Endodermal cell (in vitro differentiated cells): ENCODE results near the gene ATXN3. TPM values are rescaled to one million over a fixed set of nuclear protein-coding genes. Genes with fewer than 3 reads are reported as not detected.

Source experiments
- DNase-seq: peaks from one replicate; pipeline ENCODE4 v3.0.0-alpha.2; 2017
- H3K27ac ChIP-seq: 2 replicates; pipeline ENCODE4 v1.5.1; 2013; ENCODE audit warnings: mild to moderate bottlenecking, low read depth, low read length, moderate library complexity
- H3K27me3 ChIP-seq: 2 replicates; pipeline ENCODE4 v1.6.1; 2013; ENCODE audit warnings: mild to moderate bottlenecking, low read length, moderate library complexity; ENCODE audit not compliant: insufficient read depth, control insufficient read depth, poor library complexity, severe bottlenecking
- H3K36me3 ChIP-seq: 2 replicates; pipeline ENCODE4 v1.7.0; 2013; ENCODE audit warnings: mild to moderate bottlenecking, low read length, moderate library complexity; ENCODE audit not compliant: control insufficient read depth, insufficient read depth
- H3K4me1 ChIP-seq: one replicate; pipeline ENCODE4 v1.7.0; 2013; ENCODE audit warnings: low read length; ENCODE audit not compliant: control insufficient read depth, insufficient read depth
- H3K4me3 ChIP-seq: 2 replicates; pipeline ENCODE4 v1.5.1; 2013; ENCODE audit warnings: mild to moderate bottlenecking, low read length, moderate library complexity
- H3K9ac ChIP-seq: 2 replicates; pipeline ENCODE4 v1.6.1; 2013; ENCODE audit warnings: mild to moderate bottlenecking, low read length, moderate library complexity; ENCODE audit not compliant: poor library complexity, severe bottlenecking; ENCODE audit errors: extremely low read depth
- H3K9me3 ChIP-seq: 2 replicates; pipeline ENCODE4 v1.6.1; 2013; ENCODE audit warnings: mild to moderate bottlenecking, low read length, moderate library complexity; ENCODE audit not compliant: control insufficient read depth
- H3K27ac Mint-ChIP-seq: 2 replicates; pipeline ENCODE4 v1.8.0; 2020; ENCODE audit warnings: mixed read lengths
- H3K27me3 Mint-ChIP-seq: 2 replicates; pipeline ENCODE4 v1.8.0; 2021; ENCODE audit warnings: mild to moderate bottlenecking, mixed read lengths; ENCODE audit not compliant: insufficient read depth
- H3K36me3 Mint-ChIP-seq: 2 replicates; pipeline ENCODE4 v1.8.0; 2020; ENCODE audit warnings: low read depth, mixed read lengths
- H3K4me1 Mint-ChIP-seq: 2 replicates; pipeline ENCODE4 v1.8.0; 2020; ENCODE audit warnings: mixed read lengths
- H3K4me3 Mint-ChIP-seq: 2 replicates; pipeline ENCODE4 v1.8.0; 2020; ENCODE audit warnings: mild to moderate bottlenecking, moderate library complexity, mixed read lengths
- H3K9me3 Mint-ChIP-seq: 2 replicates; pipeline ENCODE4 v1.8.0; 2020; ENCODE audit warnings: mild to moderate bottlenecking, mixed read lengths
- WGBS, 2 experiments: methylation state at CpG; one replicate each; pipeline versions ENCODE4 v1.1.5 to v1.1.7; 2013; ENCODE audit warnings: missing lambda C conversion rate in 2 of 2, mixed read lengths in 1 of 2; ENCODE audit not compliant: insufficient coverage in 1 of 2, insufficient read length in 1 of 2; 5-methylcytosine and 5-hydroxymethylcytosine counted together
- total RNA-seq, 2 donors: library from RNA; stranded (reverse); fragmentation: NEBNext Ultra II Directional in 1 of 2; extraction: Animal tissue kit (Norgen Biotek cat#: 25700) in 1 of 2; gene quantifications; 2 replicates in 1 of 2; 3 replicates in 1 of 2; pipeline ENCODE4 v1.2.1, GENCODE V29; 2021
- TF ChIP-seq, protein P1 (sequence below): fragments of 200-600 bp; sonication (generic); conservative IDR thresholded peaks from 2 replicates; pipeline ENCODE4 v1.5.0; 2021; ENCODE audit warnings: antibody characterized with exemption, mild to moderate bottlenecking

ATXN3 gene
- total RNA-seq, 2 donors from 2014 or later = 25.7 to 33.2 TPM

GRCh38 chr14:92039063-92039718 lies 67.2 kb downstream of the ATXN3 start:
- peak overlapping the region; percentile 98 for H3K27ac ChIP-seq
- Mint-ChIP-seq H3K4me1 (peaks cover 24% of the 10 kb centered on the region), H3K9me3 (peaks cover 4% of the 10 kb centered on the region), H3K27me3 (no peaks in the 10 kb centered on the region), H3K27ac (peak overlapping the region; percentile 100), H3K4me3 (peak overlapping the region; percentile 97), H3K36me3 (peaks cover 16% of the 10 kb centered on the region)
- WGBS, 2 experiments = 0% methylated on average over 6 to 21 of the region's 22 CpGs
- no peaks in the 10 kb centered on the region for H3K4me1 ChIP-seq
- H3K36me3 ChIP-seq = peaks cover 5% of the 10 kb centered on the region
- TF ChIP-seq, protein P1, sequence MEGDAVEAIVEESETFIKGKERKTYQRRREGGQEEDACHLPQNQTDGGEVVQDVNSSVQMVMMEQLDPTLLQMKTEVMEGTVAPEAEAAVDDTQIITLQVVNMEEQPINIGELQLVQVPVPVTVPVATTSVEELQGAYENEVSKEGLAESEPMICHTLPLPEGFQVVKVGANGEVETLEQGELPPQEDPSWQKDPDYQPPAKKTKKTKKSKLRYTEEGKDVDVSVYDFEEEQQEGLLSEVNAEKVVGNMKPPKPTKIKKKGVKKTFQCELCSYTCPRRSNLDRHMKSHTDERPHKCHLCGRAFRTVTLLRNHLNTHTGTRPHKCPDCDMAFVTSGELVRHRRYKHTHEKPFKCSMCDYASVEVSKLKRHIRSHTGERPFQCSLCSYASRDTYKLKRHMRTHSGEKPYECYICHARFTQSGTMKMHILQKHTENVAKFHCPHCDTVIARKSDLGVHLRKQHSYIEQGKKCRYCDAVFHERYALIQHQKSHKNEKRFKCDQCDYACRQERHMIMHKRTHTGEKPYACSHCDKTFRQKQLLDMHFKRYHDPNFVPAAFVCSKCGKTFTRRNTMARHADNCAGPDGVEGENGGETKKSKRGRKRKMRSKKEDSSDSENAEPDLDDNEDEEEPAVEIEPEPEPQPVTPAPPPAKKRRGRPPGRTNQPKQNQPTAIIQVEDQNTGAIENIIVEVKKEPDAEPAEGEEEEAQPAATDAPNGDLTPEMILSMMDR = no peak
- no peaks in the 10 kb centered on the region for H3K9me3 ChIP-seq
- H3K27me3 ChIP-seq = no peaks in the 10 kb centered on the region
- peak overlapping the region; percentile 100 for H3K9ac ChIP-seq
- peak; percentile 94 for DNase-seq
- H3K4me3 ChIP-seq = peak overlapping the region; percentile 97

DNA sequence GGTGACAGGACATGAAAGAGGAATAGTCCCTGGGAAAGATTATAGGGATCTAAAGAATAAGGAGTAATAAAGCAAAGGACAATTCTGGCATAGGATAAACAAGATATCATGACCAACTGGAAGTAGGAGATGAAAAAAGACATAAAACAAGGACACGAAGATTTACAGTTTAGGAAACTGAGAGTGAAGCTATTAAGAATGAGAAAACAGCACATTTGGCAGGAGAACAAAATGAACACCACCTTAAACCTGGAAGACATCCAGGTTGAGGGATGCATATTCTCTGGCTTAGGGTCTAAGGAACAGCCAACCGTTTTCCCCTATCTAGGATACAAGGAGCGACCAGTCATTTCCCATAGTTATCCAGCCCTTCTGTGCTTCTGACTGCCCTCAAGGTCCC lies 68.4 kb downstream of the ATXN3 start:
- Histone ChIP-seq H3K4me1 (no peaks in the 10 kb centered on the region), H3K27ac (no peak overlapping the region), H3K9me3 (peaks cover 12% of the 10 kb centered on the region), H3K4me3 (peak overlapping the region; percentile 97), H3K9ac (no peak overlapping the region), H3K36me3 (peaks cover 5% of the 10 kb centered on the region), H3K27me3 (no peaks in the 10 kb centered on the region)
- no peak for DNase-seq
- Mint-ChIP-seq H3K9me3 (peaks cover 12% of the 10 kb centered on the region), H3K4me3 (peak overlapping the region; percentile 97), H3K27ac (no peak overlapping the region), H3K27me3 (no peaks in the 10 kb centered on the region), H3K4me1 (peaks cover 24% of the 10 kb centered on the region), H3K36me3 (peaks cover 26% of the 10 kb centered on the region)
- WGBS, 2 experiments = 84 to 88% methylated on average over 3 of the region's 3 CpGs
- TF ChIP-seq, protein P1 = no peak

GRCh38 chr14:92035890-92036289 lies 70.5 kb downstream of the ATXN3 start:
- Histone ChIP-seq H3K9me3 (peaks cover 15% of the 10 kb centered on the region), H3K4me3 (no peak overlapping the region), H3K9ac (no peak overlapping the region), H3K27ac (no peak overlapping the region), H3K4me1 (no peaks in the 10 kb centered on the region), H3K27me3 (no peaks in the 10 kb centered on the region), H3K36me3 (peaks cover 10% of the 10 kb centered on the region)
- no peak for DNase-seq
- Mint-ChIP-seq H3K4me1 (peaks cover 17% of the 10 kb centered on the region), H3K27ac (no peak overlapping the region), H3K36me3 (peaks cover 42% of the 10 kb centered on the region), H3K9me3 (peaks cover 15% of the 10 kb centered on the region), H3K27me3 (no peaks in the 10 kb centered on the region), H3K4me3 (no peak overlapping the region)
- WGBS, 2 experiments = 80 to 83% methylated on average over 1 of the region's 1 CpG
- TF ChIP-seq, protein P1 = no peak
